HCT116 (cell line): ENCODE data around the gene DMXL2. TPM values are rescaled to one million over a fixed set of nuclear protein-coding genes. Genes with fewer than 3 reads are reported as not detected.

Source experiments
- ATAC-seq: fragments of 200-7000 bp; cut with Tn5 transposase; 2 replicates; pipeline ENCODE4 v1.9.1; 2020; ENCODE audit warnings: mild to moderate bottlenecking, moderate library complexity
- BruUV-seq: library from RNA; stranded (reverse); fragments of 400-500 nt; replicated peaks from 2 replicates; lab custom pipeline; 2021; lab: Mats Ljungman, UMichigan
- CTCF ChIA-PET: fragments of 300-600 bp; sonication (Branson Sonifier 250); formaldehyde crosslinking; loops from one replicate; lab custom pipeline; 2021; ENCODE audit warnings: antibody characterized with exemption; lab: Charles Lee
- POLR2A ChIA-PET: fragments of 300-600, 350-600 bp; sonication (Branson Sonifier 250); formaldehyde crosslinking; loops from one replicate; lab custom pipeline; 2021; ENCODE audit warnings: antibody characterized with exemption; lab: Charles Lee
- RAD21 ChIA-PET, 2 experiments: fragments of 300-600 bp; sonication (Branson Sonifier 250); formaldehyde crosslinking; loops; one replicate each; lab custom pipeline; 2023; ENCODE audit warnings: low total read pairs in 2 of 2; ENCODE audit not compliant: uncharacterized antibody in 2 of 2, unreplicated experiment in 2 of 2, low non-redundant PET in 1 of 2; lab: Charles Lee
- DNase-seq: peaks from one replicate; pipeline ENCODE4 v3.0.0-alpha.2; 2010; ENCODE audit warnings: low read depth, low spot score
- H2AFZ ChIP-seq: fragments of 200-600 bp; shearing (Covaris generic), sonication (generic); 2 replicates; pipeline ENCODE4 v1.6.1; 2017; ENCODE audit warnings: low read depth, mixed run types, mixed read lengths, antibody characterized with exemption, low read length; ENCODE audit not compliant: poor library complexity, severe bottlenecking
- H3K27ac ChIP-seq: 2 replicates; pipeline ENCODE4 v1.5.1; 2012; ENCODE audit warnings: low read depth, low read length
- H3K27me3 ChIP-seq: fragments of 200-600 bp; sonication (generic); 2 replicates; pipeline ENCODE4 v1.6.1; 2016; ENCODE audit warnings: mixed run types, low read length, mixed read lengths; ENCODE audit not compliant: insufficient read depth
- H3K36me3 ChIP-seq, 2 experiments: fragments of 200-500 bp in 1 of 2; fragments of 200-600 bp in 1 of 2; sonication (Bioruptor generic) in 1 of 2; sonication (generic) in 1 of 2; 2 replicates each; pipeline versions ENCODE4 v1.5.1 to v1.6.1; 2014 to 2016; ENCODE audit warnings: low read length in 2 of 2, inconsistent platforms in 1 of 2, mixed read lengths in 1 of 2, mixed run types in 1 of 2; ENCODE audit not compliant: insufficient read depth in 2 of 2, control insufficient read depth in 1 of 2
- H3K4me1 ChIP-seq, 2 experiments: fragments of 200-600 bp in 1 of 2; sonication (generic) in 1 of 2; 2 replicates each; pipeline versions ENCODE4 v1.5.1 to v1.6.1; 2012 to 2017; ENCODE audit warnings: low read length in 2 of 2, inconsistent platforms in 1 of 2, mild to moderate bottlenecking in 1 of 2, mixed read lengths in 1 of 2, mixed run types in 1 of 2, moderate library complexity in 1 of 2; ENCODE audit not compliant: insufficient read depth in 2 of 2, control insufficient read depth in 1 of 2
- H3K4me2 ChIP-seq: fragments of 200-600 bp; sonication (generic); 2 replicates; pipeline ENCODE4 v1.6.1; 2017; ENCODE audit warnings: mixed run types, low read length, mixed read lengths
- H3K4me3 ChIP-seq, 2 experiments: fragments of 200-600 bp in 1 of 2; sonication (generic) in 1 of 2; replicated peaks in 1 of 2; 2 replicates each; pipeline ENCODE4 v1.5.1; 2011 to 2016; ENCODE audit warnings: low read length in 2 of 2, control low read depth in 1 of 2, low read depth in 1 of 2, mild to moderate bottlenecking in 1 of 2, mixed read lengths in 1 of 2, mixed run types in 1 of 2
- H3K79me2 ChIP-seq: fragments of 200-600 bp; sonication (generic); 2 replicates; pipeline ENCODE4 v1.6.1; 2017; ENCODE audit warnings: mild to moderate bottlenecking, mixed run types, low read length, moderate library complexity, mixed read lengths; ENCODE audit not compliant: insufficient read depth
- H3K9ac ChIP-seq: fragments of 200-600 bp; sonication (generic); 2 replicates; pipeline ENCODE4 v1.6.1; 2016; ENCODE audit warnings: low read length, mixed read lengths
- H3K9me2 ChIP-seq: fragments of 200-600 bp; sonication (generic), shearing (Covaris generic); 2 replicates; pipeline ENCODE4 v1.6.1; 2017; ENCODE audit warnings: mixed run types, mild to moderate bottlenecking, moderate library complexity; ENCODE audit not compliant: insufficient read depth
- H3K9me3 ChIP-seq, 2 experiments: fragments of 200-500 bp in 1 of 2; fragments of 200-600 bp in 1 of 2; sonication (Bioruptor generic) in 1 of 2; sonication (generic) in 1 of 2; 2 replicates each; pipeline ENCODE4 v1.6.1; 2014 to 2017; ENCODE audit warnings: low read length in 2 of 2, mixed read lengths in 2 of 2, inconsistent platforms in 1 of 2, low read depth in 1 of 2, mild to moderate bottlenecking in 1 of 2, mixed run types in 1 of 2, moderate library complexity in 1 of 2; ENCODE audit not compliant: control insufficient read depth in 1 of 2, insufficient read depth in 1 of 2
- H4K20me1 ChIP-seq: fragments of 200-600 bp; sonication (generic), shearing (Covaris generic); 2 replicates; pipeline ENCODE4 v1.6.1; 2017; ENCODE audit warnings: mixed run types, mild to moderate bottlenecking, moderate library complexity; ENCODE audit not compliant: insufficient read depth
- CBX3 ChIP-seq: IDR thresholded peaks from 2 replicates; pipeline ENCODE4 v1.6.1; 2012; ENCODE audit warnings: low read depth
- ELF1 ChIP-seq: IDR thresholded peaks from 2 replicates; pipeline ENCODE4 v1.6.1; 2012; ENCODE audit warnings: low read depth, borderline replicate concordance
- EZH2 ChIP-seq: fragments of 200-600 bp; sonication (generic); IDR thresholded peaks from 2 replicates; pipeline ENCODE4 v1.6.1; 2017; ENCODE audit warnings: antibody characterized with exemption, mixed run types
- MAX ChIP-seq: IDR thresholded peaks from 2 replicates; pipeline ENCODE4 v1.6.1; 2012
- POLR2AphosphoS5 ChIP-seq: IDR thresholded peaks from 2 replicates; pipeline ENCODE4 v1.6.1; 2011; ENCODE audit warnings: mild to moderate bottlenecking, low read depth, low read length, moderate library complexity
- TCF7L2 ChIP-seq: IDR thresholded peaks from 2 replicates; pipeline ENCODE4 v1.7.0; 2011; ENCODE audit warnings: borderline replicate concordance, inconsistent platforms; ENCODE audit not compliant: insufficient read depth, insufficient read length; ENCODE audit errors: extremely low read depth
- YY1 ChIP-seq: IDR thresholded peaks from 2 replicates; pipeline ENCODE4 v1.6.1; 2011; ENCODE audit warnings: low read length, low read depth, moderate library complexity, mild to moderate bottlenecking; ENCODE audit not compliant: insufficient replicate concordance; ENCODE audit errors: extremely low read depth
- intact Hi-C: fragments of 100-400 bp; cut with micrococcal nuclease; formaldehyde crosslinking; loops from 2 replicates; pipeline ENCODE4 v1.10.0; 2022
- total RNA-seq: library from RNA; stranded (reverse); gene quantifications from one replicate; pipeline ENCODE4 v1.2.1, GENCODE V29; 2021; ENCODE audit not compliant: unreplicated experiment
- TF ChIP-seq, protein P1 (sequence below), 3 experiments: fragments of 200-600 bp in 1 of 3; sonication (generic) in 1 of 3; IDR thresholded peaks in 2 of 3; conservative IDR thresholded peaks in 1 of 3; 2 replicates each; pipeline ENCODE4 v1.5.1; 2012 to 2017; ENCODE audit warnings: low read depth in 2 of 3, low read length in 2 of 3, antibody characterized with exemption in 1 of 3, borderline replicate concordance in 1 of 3, control low read depth in 1 of 3, mild to moderate bottlenecking in 1 of 3, mixed read lengths in 1 of 3, mixed run types in 1 of 3, moderate library complexity in 1 of 3; ENCODE audit not compliant: insufficient read depth in 1 of 3
- TF ChIP-seq, protein P2 (sequence below): IDR thresholded peaks from 2 replicates; pipeline ENCODE4 v1.6.1; 2011; ENCODE audit warnings: mild to moderate bottlenecking, low read length, moderate library complexity; ENCODE audit not compliant: insufficient replicate concordance; ENCODE audit errors: extremely low read depth

The DMXL2 gene
- total RNA-seq, 1 experiment from 2014 or later = 21.5 TPM

DNA sequence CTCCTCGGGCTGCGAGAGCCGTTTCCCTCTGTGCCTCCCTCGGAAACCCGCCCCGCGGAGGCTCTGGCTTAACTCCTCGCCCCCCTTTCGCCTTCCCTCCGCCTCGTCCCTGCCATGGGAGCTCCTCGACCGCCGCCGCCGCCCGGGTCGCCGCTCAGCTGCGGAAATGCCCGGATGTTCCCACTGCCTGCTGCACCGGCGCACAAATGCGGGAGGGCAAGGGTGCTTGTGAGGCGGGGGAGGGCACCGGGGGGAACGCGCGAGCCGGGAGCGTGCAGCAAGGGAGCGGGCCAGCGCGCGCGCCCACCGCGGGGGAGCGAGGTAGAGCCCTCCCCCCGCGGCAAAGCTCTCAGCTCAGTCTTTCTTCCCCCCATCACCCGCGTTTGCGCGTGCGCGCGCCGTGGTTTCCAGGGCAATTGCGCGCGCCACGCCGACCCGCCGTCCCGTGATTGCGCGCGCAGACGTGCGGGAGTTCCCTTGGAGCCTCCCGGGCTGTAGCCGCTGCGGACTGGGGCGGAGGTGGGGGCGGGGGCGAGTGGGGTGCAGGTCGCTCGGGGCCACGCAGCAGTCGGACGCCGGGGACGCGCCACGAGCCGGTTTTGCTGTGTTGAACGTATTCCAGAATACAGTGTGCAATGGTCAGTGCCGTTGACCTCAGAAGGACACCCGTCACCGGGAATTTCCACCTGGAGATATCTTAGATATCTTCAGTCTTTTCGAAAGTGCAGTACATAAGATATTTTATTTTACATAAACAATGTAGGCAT lies at the start of gene DMXL2 (continued):
- TF ChIP-seq, protein P1, sequence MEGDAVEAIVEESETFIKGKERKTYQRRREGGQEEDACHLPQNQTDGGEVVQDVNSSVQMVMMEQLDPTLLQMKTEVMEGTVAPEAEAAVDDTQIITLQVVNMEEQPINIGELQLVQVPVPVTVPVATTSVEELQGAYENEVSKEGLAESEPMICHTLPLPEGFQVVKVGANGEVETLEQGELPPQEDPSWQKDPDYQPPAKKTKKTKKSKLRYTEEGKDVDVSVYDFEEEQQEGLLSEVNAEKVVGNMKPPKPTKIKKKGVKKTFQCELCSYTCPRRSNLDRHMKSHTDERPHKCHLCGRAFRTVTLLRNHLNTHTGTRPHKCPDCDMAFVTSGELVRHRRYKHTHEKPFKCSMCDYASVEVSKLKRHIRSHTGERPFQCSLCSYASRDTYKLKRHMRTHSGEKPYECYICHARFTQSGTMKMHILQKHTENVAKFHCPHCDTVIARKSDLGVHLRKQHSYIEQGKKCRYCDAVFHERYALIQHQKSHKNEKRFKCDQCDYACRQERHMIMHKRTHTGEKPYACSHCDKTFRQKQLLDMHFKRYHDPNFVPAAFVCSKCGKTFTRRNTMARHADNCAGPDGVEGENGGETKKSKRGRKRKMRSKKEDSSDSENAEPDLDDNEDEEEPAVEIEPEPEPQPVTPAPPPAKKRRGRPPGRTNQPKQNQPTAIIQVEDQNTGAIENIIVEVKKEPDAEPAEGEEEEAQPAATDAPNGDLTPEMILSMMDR (IDR thresholded peaks at IDR 0.05 in 2 of 3, conservative IDR thresholded peaks at IDR 0.05 in 1 of 3; ENCODE audit: borderline replicate concordance in 1 of 3, insufficient read depth in 1 of 3, low read depth in 2 of 3, low read length in 2 of 3) = no peak
- TF ChIP-seq, protein P2, sequence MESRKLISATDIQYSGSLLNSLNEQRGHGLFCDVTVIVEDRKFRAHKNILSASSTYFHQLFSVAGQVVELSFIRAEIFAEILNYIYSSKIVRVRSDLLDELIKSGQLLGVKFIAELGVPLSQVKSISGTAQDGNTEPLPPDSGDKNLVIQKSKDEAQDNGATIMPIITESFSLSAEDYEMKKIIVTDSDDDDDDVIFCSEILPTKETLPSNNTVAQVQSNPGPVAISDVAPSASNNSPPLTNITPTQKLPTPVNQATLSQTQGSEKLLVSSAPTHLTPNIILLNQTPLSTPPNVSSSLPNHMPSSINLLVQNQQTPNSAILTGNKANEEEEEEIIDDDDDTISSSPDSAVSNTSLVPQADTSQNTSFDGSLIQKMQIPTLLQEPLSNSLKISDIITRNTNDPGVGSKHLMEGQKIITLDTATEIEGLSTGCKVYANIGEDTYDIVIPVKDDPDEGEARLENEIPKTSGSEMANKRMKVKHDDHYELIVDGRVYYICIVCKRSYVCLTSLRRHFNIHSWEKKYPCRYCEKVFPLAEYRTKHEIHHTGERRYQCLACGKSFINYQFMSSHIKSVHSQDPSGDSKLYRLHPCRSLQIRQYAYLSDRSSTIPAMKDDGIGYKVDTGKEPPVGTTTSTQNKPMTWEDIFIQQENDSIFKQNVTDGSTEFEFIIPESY = no peak
- TF ChIP-seq ELF1 (no peak), MAX (peak; percentile 38), POLR2AphosphoS5 (peak; percentile 62), CBX3 (no peak; the same call in 1 of the 2 replicates)

DNA sequence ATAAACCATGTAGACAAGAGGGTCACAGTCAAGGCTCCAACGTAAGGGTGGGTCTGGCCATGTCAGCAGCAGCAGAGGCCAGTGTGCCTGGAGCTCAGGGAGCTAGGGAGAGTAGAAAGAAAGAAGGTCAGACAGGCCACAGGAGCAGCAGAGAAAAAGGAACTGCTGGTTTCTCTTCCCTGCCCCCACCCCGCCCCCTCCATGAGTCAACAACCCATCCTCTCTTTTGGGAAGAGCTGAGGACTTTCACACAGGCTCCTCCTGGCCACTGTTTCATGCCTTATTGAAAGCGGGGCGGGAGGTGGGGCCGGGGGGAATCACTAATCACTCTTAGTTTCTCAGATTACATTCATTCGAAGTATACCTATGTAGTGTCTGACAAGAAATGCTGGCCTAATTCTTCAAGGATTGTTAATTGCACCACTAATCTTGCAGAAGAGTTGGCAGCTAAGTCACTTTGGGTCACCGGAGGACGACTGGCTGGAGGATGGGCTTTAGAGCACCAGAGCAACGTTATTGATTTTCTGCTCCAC lies 49.6 kb upstream of the DMXL2 start:
- DNase-seq (no peak), ATAC-seq (no peak)
- no peak overlapping the region for H3K27ac ChIP-seq
- intact Hi-C loops = no loop called here
- no peaks in the 10 kb centered on the region for H3K27me3 ChIP-seq
- ChIA-PET RAD21 (no interaction called here), CTCF (no interaction called here), POLR2A (no interaction called here)
- no peak overlapping the region for H3K4me3 ChIP-seq
- H3K9me3 ChIP-seq = no peaks in the 10 kb centered on the region
- H2AFZ ChIP-seq = no peak overlapping the region
- no TSS peak for BruUV-seq
- TF ChIP-seq EZH2 (no peak), YY1 (no peak), TCF7L2 (no peak)
- no peaks in the 10 kb centered on the region for H3K79me2 ChIP-seq
- H3K4me1 ChIP-seq = 0 out of 4 replicates have a peak, but pooled peaks cover 0 to 3% of the 10 kb centered on the region in 2 experiments
- no peaks in the 10 kb centered on the region for H4K20me1 ChIP-seq
- no peaks in the 10 kb centered on the region for H3K9me2 ChIP-seq
- H3K36me3 ChIP-seq = no peaks in the 10 kb centered on the region
- no peak overlapping the region for H3K9ac ChIP-seq
- H3K4me2 ChIP-seq = no peak overlapping the region
